ENCODE results near the gene DLG4.

DNA sequence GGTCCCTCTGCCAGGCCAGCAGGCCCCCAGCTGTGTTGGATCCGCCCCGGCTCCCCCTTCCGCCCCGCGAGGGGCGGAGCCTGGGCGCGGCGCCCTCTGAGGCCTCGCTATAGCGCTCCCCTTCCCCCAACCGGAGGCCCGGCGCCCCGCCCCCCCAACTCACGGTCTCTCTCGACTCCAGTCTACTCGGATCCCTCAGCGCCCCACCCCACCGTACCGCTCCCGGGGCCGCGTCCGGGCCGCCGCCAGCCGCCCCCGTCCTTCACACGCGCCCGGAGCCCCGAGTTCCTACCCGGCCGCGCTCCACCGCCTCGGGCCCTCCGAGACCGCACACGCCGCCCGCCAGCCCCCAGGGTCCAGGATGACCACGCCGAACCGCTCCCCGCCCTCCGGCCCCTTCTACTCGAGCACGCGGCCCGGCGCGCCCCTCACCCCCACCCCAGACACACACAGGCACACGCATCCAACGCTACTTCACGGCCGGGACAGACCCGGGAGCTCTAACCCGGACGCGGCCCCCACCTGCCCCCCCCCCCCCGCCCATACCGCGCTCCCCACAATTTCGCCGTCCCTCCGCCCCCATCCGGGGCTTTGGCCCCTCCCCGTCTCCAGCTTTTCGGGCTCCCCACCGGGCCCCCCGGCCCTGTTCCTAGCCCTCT is 18.3 kb upstream of the DLG4 start:
- TF ChIP-seq EZH2 (IDR thresholded peaks at IDR 0.05), result no peak
- peak; percentile 46; the same call in 1 of the 2 replicates for TF ChIP-seq POLR2AphosphoS5 (IDR thresholded peaks at IDR 0.05; ENCODE audit: borderline replicate concordance, low read depth, low read length)
- TF ChIP-seq FOXP2 (optimal IDR thresholded peaks at IDR 0.05; ENCODE audit: control extremely low read depth, extremely low read length, insufficient read depth), result no peak
